NT2/D1 (cell line): ENCODE data around the gene GSKIP.

Experiments used
- DNase-seq: peaks from one replicate; pipeline ENCODE4 v3.0.0-alpha.2; 2011; ENCODE audit warnings: low read depth, low spot score
- H3K27me3 ChIP-seq: 2 replicates; pipeline ENCODE4 v1.6.0; 2011; ENCODE audit warnings: mild to moderate bottlenecking; ENCODE audit not compliant: insufficient read length, insufficient read depth
- H3K36me3 ChIP-seq: 2 replicates; pipeline ENCODE4 v1.6.1; 2011; ENCODE audit warnings: mild to moderate bottlenecking, low read length, mixed read lengths; ENCODE audit not compliant: insufficient read depth, insufficient read length
- H3K4me1 ChIP-seq: 2 replicates; pipeline ENCODE4 v1.5.1; 2011; ENCODE audit not compliant: insufficient read depth, insufficient read length
- H3K4me3 ChIP-seq: 2 replicates; pipeline ENCODE4 v1.5.1; 2011; ENCODE audit warnings: low read depth; ENCODE audit not compliant: insufficient read length
- H3K9ac ChIP-seq: 2 replicates; pipeline ENCODE4 v1.6.0; 2011; ENCODE audit warnings: low read depth; ENCODE audit not compliant: insufficient read length
- H3K9me3 ChIP-seq: 2 replicates; pipeline ENCODE4 v1.5.1; 2011; ENCODE audit warnings: mild to moderate bottlenecking, low read length; ENCODE audit not compliant: insufficient read depth
- SUZ12 ChIP-seq: IDR thresholded peaks from 2 replicates; pipeline ENCODE4 v1.6.1; 2011; ENCODE audit not compliant: insufficient read length, insufficient read depth; ENCODE audit errors: extremely low read depth
- YY1 ChIP-seq: IDR thresholded peaks from 2 replicates; pipeline ENCODE4 v1.6.1; 2011; ENCODE audit not compliant: insufficient read length, insufficient read depth
- ZNF274 ChIP-seq: IDR thresholded peaks from 2 replicates; pipeline ENCODE4 v1.6.1; 2011; ENCODE audit warnings: mild to moderate bottlenecking, low read depth, low read length

The GSKIP gene

GRCh38 chr14:96409701-96410100 is 46.4 kb downstream of the GSKIP start:
- Histone ChIP-seq H3K9ac (no peak overlapping the region), H3K9me3 (no peaks in the 10 kb centered on the region), H3K36me3 (no peaks in the 10 kb centered on the region), H3K4me3 (no peak overlapping the region), H3K4me1 (no peaks in the 10 kb centered on the region), H3K27me3 (no peaks in the 10 kb centered on the region)
- no peak for DNase-seq
- no peak for TF ChIP-seq SUZ12
- no peak for TF ChIP-seq YY1
- TF ChIP-seq ZNF274, result no peak

DNA sequence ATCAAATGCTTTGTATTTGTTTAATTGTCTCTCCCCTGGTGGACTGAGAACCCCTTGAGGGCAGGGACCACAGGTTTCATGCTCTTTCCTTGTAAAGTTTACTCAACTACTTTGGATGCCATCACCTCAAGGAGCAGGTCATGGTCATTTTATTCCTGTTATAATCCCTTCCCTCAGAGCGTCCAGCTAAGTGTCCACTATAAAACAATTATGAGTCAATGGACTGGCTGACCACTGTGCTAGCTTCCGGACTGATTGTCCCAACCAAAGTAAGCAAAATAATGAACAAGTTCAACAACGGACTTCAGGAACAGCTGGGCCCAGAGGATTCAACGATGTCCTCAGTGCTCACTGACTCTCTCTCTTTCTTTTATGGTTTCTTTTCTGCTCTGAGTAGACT is 46.8 kb downstream of the GSKIP start:
- H3K36me3 ChIP-seq, result no peaks in the 10 kb centered on the region
- H3K9ac ChIP-seq, result no peak overlapping the region
- no peak for DNase-seq
- H3K9me3 ChIP-seq, result no peaks in the 10 kb centered on the region
- H3K4me1 ChIP-seq, result no peaks in the 10 kb centered on the region
- TF ChIP-seq SUZ12 (no peak), ZNF274 (no peak), YY1 (no peak)
- no peaks in the 10 kb centered on the region for H3K27me3 ChIP-seq
- H3K4me3 ChIP-seq, result no peak overlapping the region

DNA sequence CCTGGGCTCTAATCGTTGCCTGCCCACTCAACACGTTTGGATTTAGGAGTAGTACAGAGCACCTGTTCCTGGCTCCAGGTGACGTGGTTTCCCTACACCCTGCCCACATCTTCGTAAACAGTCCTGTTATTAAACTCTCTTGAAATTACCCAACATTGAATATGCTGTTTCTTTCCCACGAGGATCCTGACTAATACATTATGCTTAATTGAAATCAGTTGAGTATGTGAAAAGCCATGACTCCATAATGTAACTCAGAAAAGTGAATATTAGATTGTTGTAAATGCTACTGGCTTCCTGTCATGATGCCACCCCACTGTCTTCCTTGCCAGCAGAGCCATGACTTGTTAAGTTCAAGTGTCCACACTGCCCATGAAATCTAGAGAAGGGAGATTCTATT is 50.2 kb downstream of the GSKIP start:
- Histone ChIP-seq H3K4me3 (no peak overlapping the region), H3K4me1 (no peaks in the 10 kb centered on the region), H3K9me3 (no peaks in the 10 kb centered on the region), H3K27me3 (no peaks in the 10 kb centered on the region), H3K9ac (no peak overlapping the region), H3K36me3 (no peaks in the 10 kb centered on the region)
- TF ChIP-seq ZNF274 (no peak), SUZ12 (no peak)
- no peak for DNase-seq

- H3K27me3 ChIP-seq, result no peaks in the 10 kb centered on the region
- H3K36me3 ChIP-seq, result no peaks in the 10 kb centered on the region
- no peaks in the 10 kb centered on the region for H3K9me3 ChIP-seq
- no peaks in the 10 kb centered on the region for H3K4me1 ChIP-seq
- TF ChIP-seq SUZ12 (no peak), YY1 (no peak), ZNF274 (no peak)
- H3K4me3 ChIP-seq, result no peak overlapping the region
- no peak for DNase-seq
- no peak overlapping the region for H3K9ac ChIP-seq
These were observed 52.2 kb downstream of the GSKIP start for GRCh38 chr14:96415559-96415958.

DNA sequence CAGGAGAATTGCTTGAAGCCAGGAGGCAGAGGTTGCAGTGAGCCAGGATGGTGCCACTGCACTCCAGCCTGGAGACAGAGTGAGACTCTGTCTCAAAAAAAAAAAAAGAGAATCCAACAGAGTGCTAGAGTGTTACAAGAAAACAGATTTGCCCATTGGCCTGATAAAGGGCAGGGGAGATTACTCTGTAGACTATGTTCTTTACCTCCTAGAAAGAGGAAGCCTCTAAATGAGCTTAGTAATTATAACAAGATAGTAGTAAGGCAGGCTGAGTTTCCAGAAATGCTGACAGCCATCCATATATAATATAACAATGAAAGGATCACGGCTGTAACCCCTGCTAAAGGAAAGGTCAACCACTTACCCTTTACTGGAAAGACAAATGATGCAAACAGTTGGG is 53.0 kb downstream of the GSKIP start:
- Histone ChIP-seq H3K36me3 (no peaks in the 10 kb centered on the region), H3K9ac (no peak overlapping the region), H3K9me3 (no peaks in the 10 kb centered on the region), H3K27me3 (no peaks in the 10 kb centered on the region), H3K4me3 (no peak overlapping the region), H3K4me1 (no peaks in the 10 kb centered on the region)
- no peak for DNase-seq
- TF ChIP-seq YY1 (no peak), SUZ12 (no peak), ZNF274 (no peak)

DNA sequence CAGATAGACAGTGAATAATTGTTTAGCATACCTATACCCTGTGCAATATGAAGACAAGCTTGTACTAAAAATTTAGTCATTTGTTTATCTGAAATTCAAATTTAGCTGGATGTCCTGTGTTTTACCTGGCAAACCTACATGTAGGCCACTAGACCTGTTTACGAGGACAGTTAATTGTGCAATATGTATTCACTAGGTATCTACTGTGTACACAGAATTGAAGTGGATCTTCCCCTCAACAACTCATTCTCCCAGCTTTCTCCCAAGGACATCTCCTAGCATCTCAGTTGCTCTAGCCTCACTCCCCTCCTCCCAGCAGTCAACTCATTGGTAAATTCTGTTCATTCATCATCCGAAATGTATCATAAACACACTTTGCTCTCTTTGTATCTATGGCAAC is 53.9 kb downstream of the GSKIP start:
- Histone ChIP-seq H3K4me1 (no peaks in the 10 kb centered on the region), H3K36me3 (no peaks in the 10 kb centered on the region), H3K9ac (no peak overlapping the region), H3K9me3 (no peaks in the 10 kb centered on the region), H3K4me3 (no peak overlapping the region), H3K27me3 (no peaks in the 10 kb centered on the region)
- TF ChIP-seq ZNF274, result no peak
- no peak for TF ChIP-seq YY1
- TF ChIP-seq SUZ12, result no peak
- DNase-seq, result no peak

- no peaks in the 10 kb centered on the region for H3K9me3 ChIP-seq
- no peaks in the 10 kb centered on the region for H3K4me1 ChIP-seq
- H3K27me3 ChIP-seq, result no peaks in the 10 kb centered on the region
- TF ChIP-seq ZNF274 (no peak), SUZ12 (no peak), YY1 (no peak)
- no peak overlapping the region for H3K9ac ChIP-seq
- no peak for DNase-seq
- no peak overlapping the region for H3K4me3 ChIP-seq
- no peaks in the 10 kb centered on the region for H3K36me3 ChIP-seq
These were observed 54.7 kb downstream of the GSKIP start for GRCh38 chr14:96418075-96418474.

GRCh38 chr14:96421236-96421635 is 57.9 kb downstream of the GSKIP start:
- H3K4me3 ChIP-seq, result no peak overlapping the region
- H3K9ac ChIP-seq, result no peak overlapping the region
- no peak for DNase-seq
- H3K9me3 ChIP-seq, result no peaks in the 10 kb centered on the region
- H3K36me3 ChIP-seq, result no peaks in the 10 kb centered on the region
- no peaks in the 10 kb centered on the region for H3K4me1 ChIP-seq
- no peaks in the 10 kb centered on the region for H3K27me3 ChIP-seq
- TF ChIP-seq SUZ12, result no peak
